Colonic mucosa (tissue), 4 donors: ENCODE data around the gene ATP9B. TPM values are rescaled to one million over a fixed set of nuclear protein-coding genes. Genes with fewer than 3 reads are reported as not detected.

ENCODE experiments used
- DNase-seq: peaks from one replicate; pipeline ENCODE4 v3.0.0-alpha.2; 2020
- H3K27ac ChIP-seq: fragments of 200-600 bp; one replicate; pipeline ENCODE4 v1.8.0; 2021
- H3K27me3 ChIP-seq: fragments of 200-600 bp; one replicate; pipeline ENCODE4 v1.8.0; 2021
- H3K36me3 ChIP-seq: fragments of 200-600 bp; one replicate; pipeline ENCODE4 v1.8.0; 2021
- H3K4me1 ChIP-seq: fragments of 200-600 bp; one replicate; pipeline ENCODE4 v1.8.0; 2021; ENCODE audit warnings: mild to moderate bottlenecking
- H3K4me3 ChIP-seq: fragments of 200-600 bp; one replicate; pipeline ENCODE4 v1.8.0; 2021
- H3K9ac ChIP-seq, 2 donors: one replicate each; pipeline ENCODE4 v1.7.0; 2013; ENCODE audit warnings: control low read depth in 2 of 2, low read depth in 2 of 2, low read length in 2 of 2
- H3K9me3 ChIP-seq: fragments of 200-600 bp; one replicate; pipeline ENCODE4 v1.8.0; 2021
- CTCF ChIP-seq: fragments of 200-600 bp; IDR thresholded peaks from one replicate; pipeline ENCODE4 v1.8.0; 2022; ENCODE audit warnings: antibody characterized with exemption, mild to moderate bottlenecking
- intact Hi-C: fragments of 100-400 bp; cut with DNase I; formaldehyde crosslinking; loops from one replicate; pipeline ENCODE4 v1.14.1; 2022
- total RNA-seq, 2 donors: library from RNA; stranded (reverse); fragmentation: NEBNext Ultra II Directional in 1 of 2; extraction: Animal tissue kit (Norgen Biotek cat#: 25700) in 1 of 2; gene quantifications; one replicate each; pipeline ENCODE4 v1.2.1, GENCODE V29; 2021
- donor health status: healthy.
- donor health status: DM: no; HTN: no; CAD: no.
- donor health status: DM: no; HTN: no; CAD: no.

ATP9B gene
- total RNA-seq, 2 donors from 2014 or later: 20.4 to 30.3 TPM

- intact Hi-C loops: no loop called here
- no peaks in the 10 kb centered on the region for H3K9me3 ChIP-seq
- H3K4me1 ChIP-seq: no peaks in the 10 kb centered on the region
- no peak for DNase-seq
- H3K9ac ChIP-seq: no peak overlapping the region
- H3K36me3 ChIP-seq: no peaks in the 10 kb centered on the region
- H3K27me3 ChIP-seq: no peaks in the 10 kb centered on the region
- H3K4me3 ChIP-seq: no peak overlapping the region
- no peak for TF ChIP-seq CTCF
- H3K27ac ChIP-seq: no peak overlapping the region
These were observed 36.3 kb downstream of the ATP9B start for GRCh38 chr18:79105455-79105854.

GRCh38 chr18:79106084-79106483 lies 36.9 kb downstream of the ATP9B start:
- no peak overlapping the region for H3K27ac ChIP-seq
- no peak overlapping the region for H3K4me3 ChIP-seq
- H3K36me3 ChIP-seq: no peaks in the 10 kb centered on the region
- H3K27me3 ChIP-seq: no peaks in the 10 kb centered on the region
- intact Hi-C loops: no loop called here
- H3K9me3 ChIP-seq: no peaks in the 10 kb centered on the region
- no peak for TF ChIP-seq CTCF
- DNase-seq: no peak
- H3K4me1 ChIP-seq: no peaks in the 10 kb centered on the region
- H3K9ac ChIP-seq: no peak overlapping the region

DNA sequence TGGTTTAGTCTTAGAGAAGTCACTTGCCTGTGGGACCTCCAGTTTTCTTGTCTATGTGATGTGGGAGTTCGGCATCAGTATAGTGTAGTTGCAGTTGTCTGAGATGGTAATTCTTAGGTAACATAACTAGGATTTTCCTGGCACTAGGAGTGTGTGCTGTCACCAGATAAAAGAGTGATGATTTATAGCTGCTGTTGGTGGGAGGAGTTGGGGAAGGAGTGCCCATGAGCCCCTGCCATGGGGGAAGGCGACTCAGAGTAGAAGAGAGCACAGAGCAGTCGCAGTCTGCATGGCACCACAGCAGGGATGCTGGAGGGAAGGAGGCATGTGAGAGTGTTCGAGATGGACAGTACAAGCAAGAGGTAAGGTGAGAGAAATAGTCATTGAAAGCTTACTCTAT lies 38.7 kb downstream of the ATP9B start:
- H3K27ac ChIP-seq: no peak overlapping the region
- no peak overlapping the region for H3K4me3 ChIP-seq
- H3K9me3 ChIP-seq: no peaks in the 10 kb centered on the region
- intact Hi-C loops: no loop called here
- H3K27me3 ChIP-seq: no peaks in the 10 kb centered on the region
- DNase-seq: no peak
- H3K36me3 ChIP-seq: no peaks in the 10 kb centered on the region
- no peak for TF ChIP-seq CTCF
- no peaks in the 10 kb centered on the region for H3K4me1 ChIP-seq
- no peak overlapping the region for H3K9ac ChIP-seq

DNA sequence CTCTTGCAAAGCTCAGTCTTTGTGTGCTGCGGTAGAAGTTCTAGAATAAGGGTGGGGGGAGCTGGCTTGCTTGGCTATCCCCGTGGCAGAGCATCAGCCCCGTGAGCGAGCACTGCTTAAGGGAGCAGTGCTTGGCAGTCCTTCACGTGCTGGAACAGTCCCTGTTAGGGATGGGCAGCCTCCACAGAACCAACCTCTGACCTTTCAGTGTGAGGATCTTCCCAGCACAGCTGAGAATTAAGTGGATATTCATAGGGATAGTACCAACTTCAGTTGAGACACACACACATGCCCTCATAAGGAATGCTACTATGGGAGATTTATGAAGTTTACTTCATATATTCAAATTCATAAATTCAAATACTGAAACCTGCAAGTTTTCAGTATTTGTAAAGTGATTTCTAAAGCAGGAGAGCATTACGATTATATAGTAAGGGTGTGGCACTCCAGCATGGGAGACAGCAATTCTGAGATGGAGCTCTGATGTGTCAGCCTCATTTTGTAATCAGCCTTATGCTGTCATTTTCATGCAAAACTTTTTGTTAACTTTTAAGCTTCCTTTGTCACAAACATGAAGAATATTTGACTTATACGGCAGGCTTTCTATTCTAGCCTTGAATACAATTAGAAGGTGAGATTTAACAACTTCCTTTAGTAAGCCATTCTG lies 39.5 kb downstream of the ATP9B start:
- Histone ChIP-seq H3K9me3 (no peaks in the 10 kb centered on the region), H3K27ac (no peak overlapping the region), H3K36me3 (no peaks in the 10 kb centered on the region), H3K27me3 (no peaks in the 10 kb centered on the region), H3K4me1 (no peaks in the 10 kb centered on the region), H3K9ac (no peak overlapping the region), H3K4me3 (no peak overlapping the region)
- no peak for DNase-seq
- no peak for TF ChIP-seq CTCF
- intact Hi-C loops: no loop called here

DNA sequence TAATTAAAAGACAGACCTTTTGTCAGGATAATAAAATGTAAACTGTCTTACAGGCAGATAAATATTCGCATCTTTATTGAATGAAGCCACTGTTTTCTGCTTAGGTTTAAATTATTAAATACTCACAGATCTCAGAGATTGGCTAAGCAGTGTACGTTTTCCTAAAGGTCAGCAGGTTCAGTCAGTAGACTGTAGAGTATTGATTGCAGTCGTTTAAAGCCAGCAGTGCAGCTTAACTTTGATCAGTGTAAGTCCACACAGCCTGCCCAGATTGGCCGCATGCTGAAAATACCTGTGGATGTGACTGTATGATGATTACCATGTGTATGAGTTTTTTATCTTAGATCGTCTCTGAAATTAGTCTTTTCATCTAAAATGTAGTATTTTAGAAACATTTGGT lies 42.3 kb downstream of the ATP9B start:
- H3K9me3 ChIP-seq: no peaks in the 10 kb centered on the region
- intact Hi-C loops: no loop called here
- H3K27ac ChIP-seq: no peak overlapping the region
- H3K4me3 ChIP-seq: no peak overlapping the region
- no peak for DNase-seq
- no peak for TF ChIP-seq CTCF
- H3K27me3 ChIP-seq: no peaks in the 10 kb centered on the region
- no peaks in the 10 kb centered on the region for H3K36me3 ChIP-seq
- no peak overlapping the region for H3K9ac ChIP-seq
- no peaks in the 10 kb centered on the region for H3K4me1 ChIP-seq
